Measurements from ENCODE around the gene UROC1.

Gene UROC1

GRCh38 chr3:126456766-126457388, 60.7 kb downstream of the UROC1 start:
- FAIRE-seq = no peak

DNA sequence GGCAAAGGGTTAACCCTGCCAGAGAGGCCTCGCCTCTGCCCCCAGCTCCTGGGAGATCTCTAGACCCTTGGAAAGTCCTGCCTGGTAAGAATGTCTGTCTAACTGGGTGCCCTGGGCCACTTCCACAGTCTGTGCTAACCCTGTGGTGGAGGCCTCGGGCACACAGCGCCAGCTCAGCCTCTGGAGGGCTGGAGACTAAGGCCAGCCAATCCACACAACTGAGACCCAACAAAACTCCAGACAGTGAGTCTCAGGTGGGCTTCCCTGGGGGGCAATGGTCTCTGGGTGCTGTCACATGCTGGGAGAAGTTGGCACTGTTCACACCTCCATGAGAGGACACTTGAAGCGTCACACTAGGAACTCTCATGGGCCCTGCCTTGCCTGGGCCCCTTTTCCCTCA, 61.4 kb downstream of the UROC1 start:
- no peak for FAIRE-seq

GRCh38 chr3:126454437-126455198, 63.0 kb downstream of the UROC1 start:
- FAIRE-seq = no peak

- no peak for FAIRE-seq
Measured at GRCh38 chr3:126454025-126454424, 63.5 kb downstream of the UROC1 start.

GRCh38 chr3:126452213-126452612, 65.4 kb downstream of the UROC1 start:
- no peak for FAIRE-seq

DNA sequence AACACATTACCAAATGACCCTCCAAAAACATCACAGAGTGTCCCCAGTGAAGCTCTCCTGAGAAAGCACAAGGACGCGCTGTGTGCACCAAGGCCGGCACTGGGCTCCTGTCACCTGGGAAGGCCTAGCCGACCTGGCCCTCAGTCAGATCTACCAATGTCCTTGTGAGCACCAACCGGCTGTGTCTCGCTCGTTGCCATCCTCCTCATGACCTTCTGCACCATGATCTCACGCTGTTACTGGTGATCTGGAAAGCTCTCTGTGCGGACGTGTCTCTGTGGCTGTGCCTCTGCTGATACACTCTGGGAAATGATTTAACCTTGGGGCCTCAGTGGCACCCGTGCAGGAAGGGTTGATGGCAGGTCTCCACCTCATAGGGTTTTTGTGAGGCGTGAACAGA, 66.1 kb downstream of the UROC1 start:
- FAIRE-seq = no peak

DNA sequence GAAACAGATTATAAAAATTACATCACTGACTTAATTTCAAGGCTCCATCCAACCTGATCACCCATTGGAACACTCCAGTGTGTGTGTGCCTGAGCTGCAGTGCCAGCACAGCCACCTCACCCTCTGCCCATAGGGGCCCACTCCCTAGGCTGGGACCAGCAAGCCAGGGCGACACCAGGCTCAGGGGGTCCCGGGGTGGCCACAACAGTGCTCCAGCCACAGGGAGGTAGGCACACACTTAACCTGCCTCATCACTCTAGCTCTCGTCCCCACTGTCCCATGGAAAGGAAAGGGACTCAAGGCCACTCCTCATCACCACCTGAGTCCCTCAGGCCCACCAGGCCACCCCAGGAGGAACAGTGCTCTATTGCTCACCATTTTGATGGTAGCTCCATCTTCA, 66.8 kb downstream of the UROC1 start:
- no peak for FAIRE-seq

DNA sequence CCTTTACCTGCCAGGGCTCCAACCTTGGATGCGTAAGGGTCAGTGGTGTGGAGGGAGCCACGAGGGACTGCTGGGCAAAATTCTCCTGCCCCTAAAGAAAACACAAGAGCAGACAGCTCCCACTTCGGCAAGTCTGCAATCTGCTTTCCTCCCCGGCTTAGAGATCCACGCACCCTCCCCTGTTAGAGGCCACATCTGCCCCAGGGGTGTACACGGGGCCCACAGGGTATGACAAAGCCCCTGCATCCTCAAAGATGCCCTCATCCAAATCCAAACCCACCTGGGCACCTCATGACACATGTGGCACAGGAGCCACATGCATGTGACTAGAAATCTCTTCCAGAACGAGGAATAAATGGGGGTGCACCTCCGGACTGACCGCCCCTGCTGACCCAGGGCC, 67.4 kb downstream of the UROC1 start:
- FAIRE-seq = no peak

- FAIRE-seq = no peak
Measured at GRCh38 chr3:126449621-126450051, 67.9 kb downstream of the UROC1 start.

DNA sequence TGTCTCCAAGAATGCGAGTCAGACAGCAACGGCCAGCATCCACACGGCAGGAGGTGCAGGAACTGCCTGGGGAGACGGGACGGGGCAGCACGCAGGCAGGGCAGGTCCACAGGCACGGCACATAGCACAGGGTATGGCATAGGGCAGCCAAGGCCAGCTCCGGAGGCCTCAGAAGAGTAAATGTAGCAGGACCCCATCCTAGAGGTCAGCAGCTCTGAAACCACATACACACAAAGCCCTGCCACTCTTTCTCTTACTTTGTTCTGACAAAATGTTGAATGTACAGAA, 68.7 kb downstream of the UROC1 start:
- no peak for FAIRE-seq

DNA sequence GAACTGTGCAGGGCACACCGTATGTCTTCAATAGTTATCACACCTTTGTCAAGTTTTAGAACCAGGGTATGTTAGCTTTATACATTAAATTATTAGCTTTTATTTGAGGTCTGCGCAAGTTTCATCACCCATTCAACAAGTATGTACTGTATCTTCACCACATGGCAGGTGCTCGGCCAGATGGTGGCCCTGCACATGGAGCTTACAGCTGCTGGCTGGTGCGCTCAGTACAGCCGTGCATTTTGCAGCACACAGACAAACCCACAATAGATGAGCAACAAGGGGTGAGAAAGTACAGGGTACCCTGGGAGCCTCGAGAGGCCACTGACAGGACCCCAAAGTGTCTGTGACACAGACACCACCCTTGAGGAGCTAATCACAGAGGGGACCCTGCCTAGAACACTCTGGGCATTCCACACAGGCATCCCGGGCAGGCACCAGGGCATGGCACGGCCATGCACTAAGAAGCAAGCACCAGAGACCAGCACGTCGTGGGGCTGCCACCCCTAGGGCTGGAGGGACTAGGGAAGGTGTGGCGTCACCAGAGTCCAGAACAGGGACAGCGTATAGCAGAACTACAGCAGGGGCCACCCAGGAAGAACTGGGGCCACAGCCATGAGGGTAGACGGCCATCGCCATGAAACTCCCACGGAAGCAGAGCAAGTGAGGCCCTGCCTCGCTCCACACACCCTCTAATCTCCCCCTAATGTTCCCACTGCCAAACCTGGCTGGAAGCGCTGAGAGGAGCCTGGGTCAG, 69.3 kb downstream of the UROC1 start:
- no peak for FAIRE-seq

GRCh38 chr3:126447456-126448106, 70.0 kb downstream of the UROC1 start:
- FAIRE-seq = no peak

GRCh38 chr3:126446791-126447190, 70.8 kb downstream of the UROC1 start:
- FAIRE-seq = no peak

GRCh38 chr3:126446301-126446700, 71.3 kb downstream of the UROC1 start:
- FAIRE-seq = no peak

DNA sequence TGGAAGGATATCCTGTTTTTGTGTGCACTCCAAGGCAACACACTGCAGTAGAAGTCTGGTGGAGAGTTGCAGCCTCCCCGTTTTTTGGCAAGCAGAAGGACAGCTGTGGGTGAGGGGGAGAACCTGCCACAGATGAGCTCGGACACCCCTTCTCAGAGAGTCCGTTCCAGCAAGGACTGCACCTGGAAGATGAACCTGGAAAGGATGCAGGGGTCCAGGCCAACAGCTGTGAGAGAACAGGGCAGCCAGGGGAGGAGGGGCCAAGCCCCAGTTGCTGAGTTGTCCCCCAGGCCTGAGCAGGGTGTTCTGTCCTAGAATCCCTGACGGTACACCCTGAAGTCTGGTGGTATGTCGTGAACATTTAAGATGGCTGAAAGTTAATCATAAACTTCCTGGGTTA, 72.1 kb downstream of the UROC1 start:
- FAIRE-seq = no peak

- no peak for FAIRE-seq
Measured at GRCh38 chr3:126442856-126443242, 74.7 kb downstream of the UROC1 start.

GRCh38 chr3:126442094-126442855, 75.3 kb downstream of the UROC1 start:
- no peak for FAIRE-seq

DNA sequence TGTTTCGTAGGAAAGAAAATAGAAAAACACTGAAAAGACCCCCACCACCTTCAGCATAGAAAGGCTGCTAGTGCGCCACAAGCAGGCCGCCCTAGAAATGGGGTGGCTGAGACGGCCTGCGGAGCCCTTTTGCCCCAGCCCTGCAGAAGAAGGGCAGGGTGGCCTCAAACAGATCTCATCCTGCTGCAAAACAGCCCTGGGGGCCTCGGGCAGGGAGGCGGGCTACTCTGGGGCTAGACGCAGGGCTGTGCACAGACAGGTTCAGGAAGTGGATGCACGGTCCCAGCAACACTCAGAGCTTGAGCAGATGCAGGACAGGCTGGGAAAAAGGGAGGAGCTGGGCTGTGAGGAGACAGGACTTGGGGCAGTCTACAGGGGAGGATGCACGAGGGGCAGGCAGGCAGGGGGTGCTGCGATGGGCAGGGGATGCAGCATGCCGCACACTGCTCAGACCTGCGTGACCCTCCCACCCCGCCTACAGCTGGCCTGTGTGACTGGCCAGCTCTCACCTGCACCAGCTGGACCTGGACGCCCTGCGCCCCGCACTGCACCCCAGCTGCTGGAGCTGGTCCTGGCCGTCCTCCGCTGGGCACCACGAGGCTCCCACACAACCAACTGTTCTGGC, 76.2 kb downstream of the UROC1 start:
- FAIRE-seq = no peak

DNA sequence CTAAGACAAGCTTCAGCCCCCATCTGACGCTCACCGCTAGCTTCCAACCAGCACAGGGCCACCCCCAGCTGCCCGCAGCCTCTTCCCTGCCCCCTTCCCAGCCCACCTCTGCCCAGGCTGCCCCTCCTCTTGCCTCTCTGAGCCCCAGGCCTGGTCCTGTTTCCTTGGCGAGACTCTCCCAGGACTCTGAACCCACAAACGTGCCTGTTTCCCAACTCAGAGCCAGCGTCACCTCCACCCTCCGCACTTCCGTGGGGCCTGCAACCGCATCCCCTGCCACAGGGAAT, 76.9 kb downstream of the UROC1 start:
- no peak for FAIRE-seq

DNA sequence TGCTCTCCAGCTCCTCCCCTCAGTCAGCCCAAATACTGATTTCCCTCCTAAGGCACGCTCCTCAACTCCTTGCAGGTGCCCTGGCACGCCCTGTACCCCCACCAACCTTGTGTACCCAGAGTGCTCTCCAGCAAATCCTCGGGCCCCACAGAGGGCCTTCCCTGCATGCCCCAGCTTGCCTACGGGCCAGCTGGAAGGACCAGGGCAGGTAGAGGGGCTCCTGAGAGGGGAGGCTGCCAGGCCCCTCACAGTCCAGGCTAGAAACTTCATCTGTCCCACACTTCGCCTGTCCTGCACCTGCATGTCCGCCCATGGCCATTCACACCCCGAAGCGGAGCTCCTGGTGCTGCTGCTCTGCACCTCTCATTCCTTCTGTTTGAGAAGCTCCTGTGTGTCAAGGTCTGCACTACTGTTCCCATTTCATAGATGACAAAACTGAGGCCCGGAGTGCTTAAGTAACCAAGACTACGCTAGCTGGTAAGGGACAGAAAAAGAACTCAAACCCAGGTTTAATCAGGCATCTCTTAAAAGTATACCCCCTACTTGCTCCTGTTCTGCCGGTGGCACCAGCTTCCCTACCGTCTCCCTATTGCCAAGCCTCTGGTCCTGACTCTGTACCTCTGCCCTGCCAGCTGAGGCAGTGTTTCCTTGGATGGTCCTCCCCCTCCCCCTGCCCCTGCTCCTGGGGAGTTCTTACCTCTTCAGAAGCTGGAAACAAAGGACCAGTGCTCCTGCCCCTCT, 77.4 kb downstream of the UROC1 start:
- no peak for FAIRE-seq

- no peak for FAIRE-seq
Measured at GRCh38 chr3:126439346-126439967, 78.1 kb downstream of the UROC1 start.
